ENCODE data around the gene FKBP6.

FKBP6 gene

DNA sequence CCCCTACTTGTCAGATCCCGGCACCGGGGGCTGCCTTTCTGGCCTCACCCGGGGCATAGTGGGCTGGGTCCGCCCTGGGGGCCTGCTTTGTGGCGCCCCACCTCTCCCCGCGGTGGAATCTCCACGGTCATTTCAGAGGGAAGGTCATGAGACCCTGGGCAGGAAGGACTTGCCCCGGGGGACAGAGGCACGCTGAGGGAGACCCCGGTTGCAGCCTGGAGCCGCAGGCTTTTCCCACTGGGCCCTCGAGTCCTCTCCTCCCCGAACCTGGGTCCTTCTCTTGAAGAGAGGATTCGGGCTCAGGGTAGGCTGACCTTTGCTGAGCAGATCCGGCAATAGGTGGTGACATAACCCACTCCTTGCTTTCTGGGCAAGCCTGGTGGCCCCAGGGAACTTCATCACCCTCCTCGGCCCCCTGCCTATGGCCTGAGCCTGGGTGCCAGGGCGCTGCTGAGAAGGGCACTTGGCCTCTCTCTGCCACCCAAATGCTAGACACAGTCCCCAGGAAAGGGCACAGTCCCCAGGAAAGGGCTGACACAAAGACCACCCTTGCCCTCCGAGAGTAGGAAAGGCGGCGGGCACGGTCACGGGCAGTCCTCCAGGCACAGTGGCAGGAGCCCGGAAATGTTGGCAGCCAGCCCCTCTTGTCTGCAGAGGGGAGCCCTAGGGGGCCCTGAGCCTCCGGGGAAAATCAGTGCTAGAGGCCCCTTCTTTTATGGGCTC is 36.2 kb downstream of the FKBP6 start:
- H3K9me3 ChIP-seq (ENCODE audit: insufficient read depth, low read depth, low read length): no peaks in the 10 kb centered on the region
- no peak overlapping the region for H3K23ac ChIP-seq (ENCODE audit: low read length)
- no peak overlapping the region for H3K4me3 ChIP-seq (ENCODE audit: low read depth, low read length)
- H3K27ac ChIP-seq (ENCODE audit: low read depth, low read length): no peak overlapping the region
- no CpG with 5 or more reads among the region's 25 CpGs for WGBS (ENCODE audit: extremely low coverage, insufficient coverage, insufficient read length)
- H4K91ac ChIP-seq (ENCODE audit: low read depth, low read length): no peak overlapping the region
- no peak overlapping the region for H2AFZ ChIP-seq (ENCODE audit: insufficient read depth, low read length, poor library complexity)
- no peak overlapping the region for H4K8ac ChIP-seq (ENCODE audit: low read depth, low read length)
- H2BK12ac ChIP-seq (ENCODE audit: low read length): no peak overlapping the region
- no peak overlapping the region for H2BK120ac ChIP-seq (ENCODE audit: insufficient read depth, low read length, poor library complexity)
- no peaks in the 10 kb centered on the region for H3K36me3 ChIP-seq (ENCODE audit: control insufficient read depth in 1 of 2, insufficient read depth in 2 of 2, low read length in 2 of 2)
- H3K18ac ChIP-seq (ENCODE audit: low read length): no peak overlapping the region
- H3K79me2 ChIP-seq (ENCODE audit: control insufficient read depth, insufficient read depth, low read length, poor library complexity): no peaks in the 10 kb centered on the region
- no peaks in the 10 kb centered on the region for H3K79me1 ChIP-seq (ENCODE audit: low read length)
- H3K27me3 ChIP-seq (ENCODE audit: insufficient read depth, low read length): no peaks in the 10 kb centered on the region
- no peak overlapping the region for H2AK5ac ChIP-seq (ENCODE audit: low read length)
- H2BK5ac ChIP-seq (ENCODE audit: low read depth, low read length, poor library complexity): no peak overlapping the region
- no peak overlapping the region for H3K9ac ChIP-seq (ENCODE audit: low read length)
- H3K4me2 ChIP-seq (ENCODE audit: low read length): no peak overlapping the region
- H3K4ac ChIP-seq (ENCODE audit: low read depth, low read length): no peak overlapping the region
- no peaks in the 10 kb centered on the region for H3K4me1 ChIP-seq (ENCODE audit: control insufficient read depth in 1 of 2, insufficient read depth in 2 of 2, low read length in 2 of 2)
- H3K14ac ChIP-seq (ENCODE audit: low read length): no peak overlapping the region
- no peak overlapping the region for H4K12ac ChIP-seq (ENCODE audit: low read depth, low read length)
- DNase-seq: no peak

DNA sequence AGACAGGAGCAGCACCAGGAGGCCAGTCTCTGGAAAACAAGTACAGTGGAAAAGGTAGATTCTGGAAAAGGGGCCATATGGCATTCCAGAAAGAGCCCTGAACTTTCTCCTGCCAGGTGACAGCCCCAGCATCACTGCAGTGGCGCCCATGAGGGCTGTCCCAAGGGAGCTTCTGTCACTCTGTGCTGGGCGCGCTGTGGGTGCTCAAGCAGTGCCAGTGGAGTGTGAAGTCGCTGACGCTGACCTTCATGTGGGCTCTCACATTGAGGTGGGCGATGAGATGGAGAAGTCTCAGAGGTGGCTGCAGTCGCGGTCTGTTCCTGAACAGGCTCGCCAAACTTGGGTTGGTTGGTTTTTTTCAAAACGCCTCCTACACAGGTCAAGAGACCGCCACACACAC is 38.2 kb downstream of the FKBP6 start:
- H3K79me2 ChIP-seq (ENCODE audit: control insufficient read depth, insufficient read depth, low read length, poor library complexity): no peaks in the 10 kb centered on the region
- H3K36me3 ChIP-seq (ENCODE audit: control insufficient read depth in 1 of 2, insufficient read depth in 2 of 2, low read length in 2 of 2): no peaks in the 10 kb centered on the region
- no peaks in the 10 kb centered on the region for H3K79me1 ChIP-seq (ENCODE audit: low read length)
- H2BK120ac ChIP-seq (ENCODE audit: insufficient read depth, low read length, poor library complexity): no peak overlapping the region
- H3K27me3 ChIP-seq (ENCODE audit: insufficient read depth, low read length): no peaks in the 10 kb centered on the region
- no peak overlapping the region for H3K4me2 ChIP-seq (ENCODE audit: low read length)
- no CpG with 5 or more reads among the region's 11 CpGs for WGBS (ENCODE audit: extremely low coverage, insufficient coverage, insufficient read length)
- no peak overlapping the region for H2BK12ac ChIP-seq (ENCODE audit: low read length)
- DNase-seq: no peak
- H3K9ac ChIP-seq (ENCODE audit: low read length): no peak overlapping the region
- no peak overlapping the region for H3K27ac ChIP-seq (ENCODE audit: low read depth, low read length)
- H3K4ac ChIP-seq (ENCODE audit: low read depth, low read length): no peak overlapping the region
- H3K9me3 ChIP-seq (ENCODE audit: insufficient read depth, low read depth, low read length): no peaks in the 10 kb centered on the region
- H2AK5ac ChIP-seq (ENCODE audit: low read length): no peak overlapping the region
- no peak overlapping the region for H4K91ac ChIP-seq (ENCODE audit: low read depth, low read length)
- no peak overlapping the region for H4K8ac ChIP-seq (ENCODE audit: low read depth, low read length)
- H4K12ac ChIP-seq (ENCODE audit: low read depth, low read length): no peak overlapping the region
- no peak overlapping the region for H2AFZ ChIP-seq (ENCODE audit: insufficient read depth, low read length, poor library complexity)
- H3K18ac ChIP-seq (ENCODE audit: low read length): no peak overlapping the region
- no peak overlapping the region for H3K4me3 ChIP-seq (ENCODE audit: low read depth, low read length)
- no peak overlapping the region for H3K14ac ChIP-seq (ENCODE audit: low read length)
- no peaks in the 10 kb centered on the region for H3K4me1 ChIP-seq (ENCODE audit: control insufficient read depth in 1 of 2, insufficient read depth in 2 of 2, low read length in 2 of 2)
- no peak overlapping the region for H2BK5ac ChIP-seq (ENCODE audit: low read depth, low read length, poor library complexity)
- no peak overlapping the region for H3K23ac ChIP-seq (ENCODE audit: low read length)

DNA sequence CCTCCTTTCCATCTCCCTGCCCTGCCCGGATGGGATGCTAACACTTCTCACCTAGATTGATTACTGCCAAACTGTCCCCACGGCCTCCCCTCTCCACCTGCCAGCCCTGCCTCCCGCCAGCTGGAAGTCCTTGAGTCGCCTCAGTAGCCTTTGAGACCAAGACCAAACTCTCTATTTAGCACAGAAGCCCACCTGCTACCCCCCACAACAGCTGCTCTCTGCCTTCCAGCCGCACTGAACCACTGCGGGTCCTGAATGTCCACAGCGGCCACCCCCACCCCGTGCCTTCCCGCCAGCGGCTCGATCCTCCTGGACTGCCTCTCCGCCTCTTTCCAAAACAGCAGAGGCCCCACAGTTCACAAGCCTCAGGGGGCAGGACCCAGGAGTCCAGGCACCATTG is 39.0 kb downstream of the FKBP6 start:
- Histone ChIP-seq H3K9me3 (ENCODE audit: insufficient read depth, low read depth, low read length) (no peaks in the 10 kb centered on the region), H2BK12ac (ENCODE audit: low read length) (no peak overlapping the region), H3K79me2 (ENCODE audit: control insufficient read depth, insufficient read depth, low read length, poor library complexity) (no peaks in the 10 kb centered on the region), H4K12ac (ENCODE audit: low read depth, low read length) (no peak overlapping the region), H3K9ac (ENCODE audit: low read length) (no peak overlapping the region), H3K4ac (ENCODE audit: low read depth, low read length) (no peak overlapping the region), H3K23ac (ENCODE audit: low read length) (no peak overlapping the region), H4K8ac (ENCODE audit: low read depth, low read length) (no peak overlapping the region), H3K4me2 (ENCODE audit: low read length) (no peak overlapping the region), H3K79me1 (ENCODE audit: low read length) (no peaks in the 10 kb centered on the region), H2BK5ac (ENCODE audit: low read depth, low read length, poor library complexity) (no peak overlapping the region), H3K27ac (ENCODE audit: low read depth, low read length) (no peak overlapping the region), H2BK120ac (ENCODE audit: insufficient read depth, low read length, poor library complexity) (no peak overlapping the region), H2AK5ac (ENCODE audit: low read length) (no peak overlapping the region), H3K14ac (ENCODE audit: low read length) (no peak overlapping the region), H3K4me3 (ENCODE audit: low read depth, low read length) (no peak overlapping the region), H4K91ac (ENCODE audit: low read depth, low read length) (no peak overlapping the region), H3K36me3 (ENCODE audit: control insufficient read depth in 1 of 2, insufficient read depth in 2 of 2, low read length in 2 of 2) (no peaks in the 10 kb centered on the region), H2AFZ (ENCODE audit: insufficient read depth, low read length, poor library complexity) (no peak overlapping the region), H3K18ac (ENCODE audit: low read length) (no peak overlapping the region), H3K4me1 (ENCODE audit: control insufficient read depth in 1 of 2, insufficient read depth in 2 of 2, low read length in 2 of 2) (no peaks in the 10 kb centered on the region), H3K27me3 (ENCODE audit: insufficient read depth, low read length) (no peaks in the 10 kb centered on the region)
- DNase-seq: no peak
- no CpG with 5 or more reads among the region's 12 CpGs for WGBS (ENCODE audit: extremely low coverage, insufficient coverage, insufficient read length)

DNA sequence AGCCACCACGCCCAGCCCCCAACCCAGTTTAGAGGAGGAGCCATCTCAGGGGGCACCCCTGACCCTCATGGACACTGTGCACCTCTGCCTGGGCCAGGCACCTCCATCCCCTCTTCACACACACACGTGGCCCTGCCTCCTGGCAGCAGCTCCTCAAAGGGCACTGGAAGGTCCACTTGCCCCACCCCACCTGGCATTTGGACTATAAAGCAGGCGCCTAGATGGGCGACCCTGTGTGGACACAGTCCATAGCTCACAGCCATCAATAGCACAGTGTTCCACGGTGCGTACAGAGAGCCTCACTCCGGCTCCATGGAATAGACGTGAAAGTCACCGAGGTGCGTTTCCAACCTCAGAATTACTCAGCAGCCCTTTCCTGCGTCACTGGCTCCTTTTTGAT is 41.0 kb downstream of the FKBP6 start:
- H3K79me2 ChIP-seq (ENCODE audit: control insufficient read depth, insufficient read depth, low read length, poor library complexity): no peaks in the 10 kb centered on the region
- H3K4me3 ChIP-seq (ENCODE audit: low read depth, low read length): no peak overlapping the region
- H4K91ac ChIP-seq (ENCODE audit: low read depth, low read length): no peak overlapping the region
- no peaks in the 10 kb centered on the region for H3K4me1 ChIP-seq (ENCODE audit: control insufficient read depth in 1 of 2, insufficient read depth in 2 of 2, low read length in 2 of 2)
- H3K4me2 ChIP-seq (ENCODE audit: low read length): no peak overlapping the region
- H3K14ac ChIP-seq (ENCODE audit: low read length): no peak overlapping the region
- no peak overlapping the region for H3K9ac ChIP-seq (ENCODE audit: low read length)
- DNase-seq: no peak
- H2BK120ac ChIP-seq (ENCODE audit: insufficient read depth, low read length, poor library complexity): no peak overlapping the region
- H3K36me3 ChIP-seq (ENCODE audit: control insufficient read depth in 1 of 2, insufficient read depth in 2 of 2, low read length in 2 of 2): no peaks in the 10 kb centered on the region
- H2BK12ac ChIP-seq (ENCODE audit: low read length): no peak overlapping the region
- no peak overlapping the region for H3K4ac ChIP-seq (ENCODE audit: low read depth, low read length)
- no peak overlapping the region for H4K8ac ChIP-seq (ENCODE audit: low read depth, low read length)
- no peaks in the 10 kb centered on the region for H3K27me3 ChIP-seq (ENCODE audit: insufficient read depth, low read length)
- no peak overlapping the region for H3K23ac ChIP-seq (ENCODE audit: low read length)
- H2AFZ ChIP-seq (ENCODE audit: insufficient read depth, low read length, poor library complexity): no peak overlapping the region
- no peak overlapping the region for H2AK5ac ChIP-seq (ENCODE audit: low read length)
- H3K27ac ChIP-seq (ENCODE audit: low read depth, low read length): no peak overlapping the region
- H3K79me1 ChIP-seq (ENCODE audit: low read length): no peaks in the 10 kb centered on the region
- WGBS (ENCODE audit: extremely low coverage, insufficient coverage, insufficient read length): no CpG with 5 or more reads among the region's 11 CpGs
- H2BK5ac ChIP-seq (ENCODE audit: low read depth, low read length, poor library complexity): no peak overlapping the region
- H4K12ac ChIP-seq (ENCODE audit: low read depth, low read length): no peak overlapping the region
- no peak overlapping the region for H3K18ac ChIP-seq (ENCODE audit: low read length)
- H3K9me3 ChIP-seq (ENCODE audit: insufficient read depth, low read depth, low read length): no peaks in the 10 kb centered on the region

All from trophoblast cell (in vitro differentiated cells and primary cell).